CD4-positive, alpha-beta memory T cell (primary cell): ENCODE data around the gene PHLDB1. TPM values are rescaled to one million over a fixed set of nuclear protein-coding genes. Genes with fewer than 3 reads are reported as not detected.

Experiments used
- CTCF ChIA-PET: fragments of 350-600 bp; sonication (Branson Sonifier 250); formaldehyde crosslinking; loops from one replicate; lab custom pipeline; 2021; ENCODE audit warnings: inconsistent platforms; ENCODE audit not compliant: partially characterized antibody; lab: Charles Lee
- POLR2A ChIA-PET: fragments of 350-600 bp; sonication (Branson Sonifier 250); formaldehyde crosslinking; loops from one replicate; lab custom pipeline; 2021; ENCODE audit not compliant: partially characterized antibody; lab: Charles Lee
- DNase-seq, 5 donors: peaks; one replicate each; pipeline versions ENCODE4 v3.0.0 to v3.0.0-alpha.2; 2020 to 2022; ENCODE audit warnings: mixed read lengths in 1 of 5
- H3K27ac ChIP-seq: one replicate; pipeline ENCODE4 v1.7.0; 2013; ENCODE audit warnings: low read depth, low read length
- H3K27me3 ChIP-seq: 2 replicates; pipeline ENCODE4 v1.7.0; 2013; ENCODE audit warnings: mild to moderate bottlenecking, low read length, moderate library complexity; ENCODE audit not compliant: insufficient read depth
- H3K36me3 ChIP-seq: 2 replicates; pipeline ENCODE4 v1.7.0; 2013; ENCODE audit warnings: mild to moderate bottlenecking, low read length, moderate library complexity; ENCODE audit not compliant: insufficient read depth
- H3K4me1 ChIP-seq: 2 replicates; pipeline ENCODE4 v1.7.0; 2013; ENCODE audit warnings: mild to moderate bottlenecking, low read length, moderate library complexity; ENCODE audit not compliant: insufficient read depth
- H3K4me3 ChIP-seq, 2 donors: one replicate each; pipeline ENCODE4 v1.7.0; 2013; ENCODE audit warnings: low read length in 2 of 2, mild to moderate bottlenecking in 1 of 2
- H3K9me3 ChIP-seq, 2 donors: one replicate each; pipeline ENCODE4 v1.7.0; 2013; ENCODE audit warnings: low read length in 2 of 2, control low read depth in 1 of 2; ENCODE audit not compliant: control insufficient read depth in 1 of 2
- H3K27ac Mint-ChIP-seq, 7 donors: one replicate each; pipeline ENCODE4 v1.8.0; 2020 to 2021; ENCODE audit warnings: mixed read lengths in 7 of 7, mild to moderate bottlenecking in 6 of 7, inconsistent platforms in 3 of 7, moderate library complexity in 3 of 7
- H3K27me3 Mint-ChIP-seq, 2 donors: one replicate each; pipeline ENCODE4 v1.8.0; 2020 to 2021; ENCODE audit warnings: mixed read lengths in 2 of 2
- H3K36me3 Mint-ChIP-seq, 2 donors: one replicate each; pipeline ENCODE4 v1.8.0; 2020 to 2021; ENCODE audit warnings: mixed read lengths in 2 of 2, inconsistent platforms in 1 of 2, mild to moderate bottlenecking in 1 of 2
- H3K4me1 Mint-ChIP-seq, 4 donors: one replicate each; pipeline ENCODE4 v1.8.0; 2020 to 2021; ENCODE audit warnings: mixed read lengths in 4 of 4, mild to moderate bottlenecking in 1 of 4
- H3K4me3 Mint-ChIP-seq, 8 donors: one replicate each; pipeline ENCODE4 v1.8.0; 2020 to 2021; ENCODE audit warnings: mixed read lengths in 8 of 8, mild to moderate bottlenecking in 7 of 8, moderate library complexity in 6 of 8, inconsistent platforms in 3 of 8
- H3K9me3 Mint-ChIP-seq, 8 donors: one replicate each; pipeline ENCODE4 v1.8.0; 2020 to 2021; ENCODE audit warnings: mixed read lengths in 8 of 8, mild to moderate bottlenecking in 5 of 8, inconsistent platforms in 3 of 8, moderate library complexity in 1 of 8
- intact Hi-C: fragments of 100-400 bp; cut with micrococcal nuclease; formaldehyde crosslinking; loops from one replicate; pipeline ENCODE4 v1.15.1; 2023
- polyA plus RNA-seq, 2 donors: library from polyadenylated mRNA; unstranded; fragments of 300-500 nt; fragmentation: Illumina TruSeq; gene quantifications; one replicate each; pipeline ENCODE4 v1.2.3, GENCODE V29; 2021
- total RNA-seq, 2 experiments: library from RNA; stranded (reverse); gene quantifications; one replicate each; pipeline ENCODE4 v1.2.3, GENCODE V29; 2021

Gene PHLDB1
- total and polyA plus RNA-seq, 4 experiments from 2014 or later, result 0.34 to 3.9 (median 2.1) TPM

GRCh38 chr11:118661425-118662301 lies 54.2 kb downstream of the PHLDB1 start:
- Mint-ChIP-seq H3K36me3 (no peaks in the 10 kb centered on the region), H3K27ac (no peak overlapping the region), H3K27me3 (peaks cover 0 to 3% of the 10 kb centered on the region in 2 donors), H3K4me1 (peaks cover 5 to 12% (median 7%) of the 10 kb centered on the region in 4 donors), H3K4me3 (no peak overlapping the region), H3K9me3 (no peaks in the 10 kb centered on the region)
- ChIA-PET POLR2A (interaction anchor here (0.8 kb wide), 1 partner anchor 128 kb away, joined by 3 read pairs; no protein-coding TSS in a partner anchor), CTCF (interaction anchor here (0.5 to 0.6 kb wide), 2 partner anchors 304 to 341 kb away, joined by 3 read pairs; no protein-coding TSS in a partner anchor)
- H3K4me1 ChIP-seq, result peaks cover 15% of the 10 kb centered on the region
- H3K27ac ChIP-seq, result no peak overlapping the region
- no peaks in the 10 kb centered on the region for H3K27me3 ChIP-seq
- H3K4me3 ChIP-seq, result no peak overlapping the region
- no peak for DNase-seq
- no peaks in the 10 kb centered on the region for H3K9me3 ChIP-seq
- intact Hi-C loops, result no loop called here
- H3K36me3 ChIP-seq, result no peaks in the 10 kb centered on the region

- peaks cover 15% of the 10 kb centered on the region for H3K4me1 ChIP-seq
- no peaks in the 10 kb centered on the region for H3K36me3 ChIP-seq
- Mint-ChIP-seq H3K27me3 (peaks cover 0 to 3% of the 10 kb centered on the region in 2 donors), H3K4me3 (no peak overlapping the region), H3K9me3 (no peaks in the 10 kb centered on the region), H3K27ac (no peak overlapping the region), H3K4me1 (peaks cover 5 to 12% (median 7%) of the 10 kb centered on the region in 4 donors), H3K36me3 (no peaks in the 10 kb centered on the region)
- ChIA-PET POLR2A (no interaction called here), CTCF (interaction anchor here (1.4 to 1.9 kb wide), 2 partner anchors 11 to 28 kb away, joined by 4 to 6 read pairs; no protein-coding TSS in a partner anchor)
- no peak for DNase-seq
- H3K27ac ChIP-seq, result no peak overlapping the region
- no peaks in the 10 kb centered on the region for H3K27me3 ChIP-seq
- no peak overlapping the region for H3K4me3 ChIP-seq
- H3K9me3 ChIP-seq, result no peaks in the 10 kb centered on the region
- intact Hi-C loops, result no loop called here
Measured at GRCh38 chr11:118662401-118663271, 55.2 kb downstream of the PHLDB1 start.

- no peaks in the 10 kb centered on the region for H3K36me3 Mint-ChIP-seq
- CTCF ChIA-PET, result interaction anchor here (0.8 to 1.9 kb wide), 3 partner anchors 10 to 660 kb away, joined by 3 to 6 read pairs (median 4); no protein-coding TSS in a partner anchor
Measured at GRCh38 chr11:118663381-118663780, 56.0 kb downstream of the PHLDB1 start.

GRCh38 chr11:118663902-118664301 lies 56.5 kb downstream of the PHLDB1 start:
- Mint-ChIP-seq H3K27me3 (peaks cover 0 to 3% of the 10 kb centered on the region in 2 donors), H3K27ac (no peak overlapping the region), H3K4me3 (no peak overlapping the region), H3K4me1 (peaks cover 5 to 12% (median 7%) of the 10 kb centered on the region in 4 donors), H3K36me3 (no peaks in the 10 kb centered on the region), H3K9me3 (no peaks in the 10 kb centered on the region)
- ChIA-PET POLR2A (no interaction called here), CTCF (interaction anchor here (0.8 to 1.9 kb wide), 3 partner anchors 10 to 660 kb away, joined by 3 to 6 read pairs (median 4); no protein-coding TSS in a partner anchor)
- no peaks in the 10 kb centered on the region for H3K36me3 ChIP-seq
- H3K27me3 ChIP-seq, result no peaks in the 10 kb centered on the region
- intact Hi-C loops, result no loop called here
- no peak for DNase-seq
- H3K9me3 ChIP-seq, result no peaks in the 10 kb centered on the region
- H3K4me3 ChIP-seq, result no peak overlapping the region
- peaks cover 15% of the 10 kb centered on the region for H3K4me1 ChIP-seq
- H3K27ac ChIP-seq, result no peak overlapping the region

More at GRCh38 chr11:118663381-118663780, 56.0 kb downstream of the PHLDB1 start:
- POLR2A ChIA-PET, result no interaction called here
- Histone ChIP-seq H3K36me3 (no peaks in the 10 kb centered on the region), H3K4me3 (no peak overlapping the region), H3K27me3 (no peaks in the 10 kb centered on the region), H3K4me1 (peaks cover 15% of the 10 kb centered on the region), H3K27ac (no peak overlapping the region), H3K9me3 (no peaks in the 10 kb centered on the region)
- peaks cover 0 to 3% of the 10 kb centered on the region in 2 donors for H3K27me3 Mint-ChIP-seq
- intact Hi-C loops, result no loop called here
- no peak for DNase-seq
- H3K4me3 Mint-ChIP-seq, result no peak overlapping the region
- H3K4me1 Mint-ChIP-seq, result peaks cover 5 to 12% (median 7%) of the 10 kb centered on the region in 4 donors
- H3K9me3 Mint-ChIP-seq, result no peaks in the 10 kb centered on the region
- H3K27ac Mint-ChIP-seq, result no peak overlapping the region

- Histone ChIP-seq H3K36me3 (no peaks in the 10 kb centered on the region), H3K27me3 (no peaks in the 10 kb centered on the region), H3K4me3 (no peak overlapping the region), H3K9me3 (no peaks in the 10 kb centered on the region), H3K4me1 (peaks cover 4% of the 10 kb centered on the region), H3K27ac (no peak overlapping the region)
- no peaks in the 10 kb centered on the region for H3K36me3 Mint-ChIP-seq
- no peak for DNase-seq
- CTCF ChIA-PET, result interaction anchor here (1.2 to 1.6 kb wide), 2 partner anchors 8 to 23 kb away, joined by 4 to 5 read pairs; no protein-coding TSS in a partner anchor
- POLR2A ChIA-PET, result no interaction called here
- H3K4me1 Mint-ChIP-seq, result peaks cover 5 to 6% (median 5%) of the 10 kb centered on the region in 4 donors
- intact Hi-C loops, result no loop called here
- H3K4me3 Mint-ChIP-seq, result no peak overlapping the region
- H3K9me3 Mint-ChIP-seq, result peaks cover 0 to 10% (median 3%) of the 10 kb centered on the region in 8 donors
- no peak overlapping the region for H3K27ac Mint-ChIP-seq
- peaks cover 2 to 5% of the 10 kb centered on the region in 2 donors for H3K27me3 Mint-ChIP-seq
Measured at GRCh38 chr11:118666371-118666770, 59.0 kb downstream of the PHLDB1 start.

GRCh38 chr11:118670063-118670462 lies 62.6 kb downstream of the PHLDB1 start:
- Histone ChIP-seq H3K4me1 (peaks cover 4% of the 10 kb centered on the region), H3K27ac (no peak overlapping the region), H3K36me3 (no peaks in the 10 kb centered on the region), H3K27me3 (no peaks in the 10 kb centered on the region), H3K4me3 (no peak overlapping the region), H3K9me3 (no peaks in the 10 kb centered on the region)
- DNase-seq, result no peak
- CTCF ChIA-PET, result interaction anchor here (0.8 kb wide), 1 partner anchor 287 kb away, joined by 3 read pairs; no protein-coding TSS in a partner anchor
- peaks cover 4 to 9% of the 10 kb centered on the region in 2 donors for H3K27me3 Mint-ChIP-seq
- no peak overlapping the region for H3K27ac Mint-ChIP-seq
- intact Hi-C loops, result no loop called here
- POLR2A ChIA-PET, result no interaction called here
- no peak overlapping the region for H3K4me3 Mint-ChIP-seq
- peaks cover 0 to 17% (median 5%) of the 10 kb centered on the region in 8 donors for H3K9me3 Mint-ChIP-seq
- H3K4me1 Mint-ChIP-seq, result peaks cover 4 to 6% (median 5%) of the 10 kb centered on the region in 4 donors
- H3K36me3 Mint-ChIP-seq, result no peaks in the 10 kb centered on the region
